ENCODE measurements around the gene KCNK7. TPM values are rescaled to one million over a fixed set of nuclear protein-coding genes. Genes with fewer than 3 reads are reported as not detected.

KCNK7 gene
- total RNA-seq, 4 donors from 2014 or later: 0.99 to 1.2 (median 1.2) TPM

GRCh38 chr11:65629579-65629978 lies 34.0 kb upstream of the KCNK7 start:
- no peak for DNase-seq (ENCODE audit: extremely low spot score)
- no peak for TF ChIP-seq POLR2AphosphoS5 (IDR thresholded peaks at IDR 0.05)
- TF ChIP-seq CTCF (IDR thresholded peaks at IDR 0.05): no peak
- no peak for TF ChIP-seq POLR2A (IDR thresholded peaks at IDR 0.05; ENCODE audit: low read depth)
- TF ChIP-seq EP300 (IDR thresholded peaks at IDR 0.05): no peak
- H3K36me3 ChIP-seq: peaks cover 69 to 100% (median 100%) of the 10 kb centered on the region in 4 donors
- H3K27me3 ChIP-seq: no peaks in the 10 kb centered on the region
- intact Hi-C loops (cut with DNase I): loop anchor here (10.0 kb wide), 1 partner anchor 185 kb away; no protein-coding TSS in a partner anchor
- H3K27ac ChIP-seq (replicated peaks in 1 of 4): no peak overlapping the region
- no peaks in the 10 kb centered on the region for H3K9me3 ChIP-seq
- WGBS: 95% methylated on average over 7 of the region's 14 CpGs
- peaks cover 0 to 8% (median 4%) of the 10 kb centered on the region in 4 donors for H3K4me1 ChIP-seq
- no peak overlapping the region for H3K4me3 ChIP-seq

GRCh38 chr11:65627202-65627601 lies 31.6 kb upstream of the KCNK7 start:
- Histone ChIP-seq H3K27me3 (no peaks in the 10 kb centered on the region), H3K4me3 (no peak overlapping the region), H3K27ac (replicated peaks in 1 of 4) (no peak overlapping the region), H3K9me3 (no peaks in the 10 kb centered on the region), H3K4me1 (peaks cover 0 to 8% (median 4%) of the 10 kb centered on the region in 4 donors), H3K36me3 (peaks cover 62 to 100% (median 99%) of the 10 kb centered on the region in 4 donors)
- TF ChIP-seq POLR2AphosphoS5 (IDR thresholded peaks at IDR 0.05): no peak
- no peak for TF ChIP-seq POLR2A (IDR thresholded peaks at IDR 0.05; ENCODE audit: low read depth)
- TF ChIP-seq EP300 (IDR thresholded peaks at IDR 0.05): no peak
- DNase-seq (ENCODE audit: extremely low spot score): no peak
- 98% methylated on average over 7 of the region's 13 CpGs for WGBS
- intact Hi-C loops (cut with DNase I): loop anchor here (10.0 kb wide), 1 partner anchor 188 kb away; no protein-coding TSS in a partner anchor

GRCh38 chr11:65625628-65626342 lies 30.2 kb upstream of the KCNK7 start:
- 71% methylated on average over 23 of the region's 30 CpGs for WGBS
- H3K4me3 ChIP-seq: no peak overlapping the region
- intact Hi-C loops (cut with DNase I): loop anchor here (10.0 kb wide), 1 partner anchor 189 kb away; no protein-coding TSS in a partner anchor
- no peak for DNase-seq (ENCODE audit: extremely low spot score)
- no peaks in the 10 kb centered on the region for H3K9me3 ChIP-seq
- TF ChIP-seq EP300 (IDR thresholded peaks at IDR 0.05): no peak
- TF ChIP-seq CTCF (IDR thresholded peaks at IDR 0.05): peak; percentile 51 to 70 (median 62)
- no peak for TF ChIP-seq POLR2A (IDR thresholded peaks at IDR 0.05; ENCODE audit: low read depth)
- peak in 1 of 2 donors; percentile 46 for TF ChIP-seq POLR2AphosphoS5 (IDR thresholded peaks at IDR 0.05)
- peaks cover 64 to 100% (median 98%) of the 10 kb centered on the region in 4 donors for H3K36me3 ChIP-seq
- no peaks in the 10 kb centered on the region for H3K27me3 ChIP-seq
- no peak overlapping the region for H3K27ac ChIP-seq (replicated peaks in 1 of 4)
- peaks cover 0 to 8% (median 4%) of the 10 kb centered on the region in 4 donors for H3K4me1 ChIP-seq

- no peak overlapping the region for H3K27ac ChIP-seq (replicated peaks in 1 of 4)
- H3K27me3 ChIP-seq: no peaks in the 10 kb centered on the region
- H3K36me3 ChIP-seq: peaks cover 57 to 100% (median 98%) of the 10 kb centered on the region in 4 donors
- peaks cover 0 to 8% (median 4%) of the 10 kb centered on the region in 4 donors for H3K4me1 ChIP-seq
- intact Hi-C loops (cut with DNase I): loop anchor here (10.0 kb wide), 1 partner anchor 190 kb away; no protein-coding TSS in a partner anchor
- WGBS: 75% methylated on average over 20 of the region's 30 CpGs
- no peak for TF ChIP-seq POLR2AphosphoS5 (IDR thresholded peaks at IDR 0.05)
- TF ChIP-seq EP300 (IDR thresholded peaks at IDR 0.05): no peak
- TF ChIP-seq POLR2A (IDR thresholded peaks at IDR 0.05; ENCODE audit: low read depth): no peak
- TF ChIP-seq CTCF (IDR thresholded peaks at IDR 0.05): no peak
- no peak overlapping the region for H3K4me3 ChIP-seq
- DNase-seq (ENCODE audit: extremely low spot score): no peak
- H3K9me3 ChIP-seq: no peaks in the 10 kb centered on the region
These were observed 29.5 kb upstream of the KCNK7 start for GRCh38 chr11:65624931-65625627.
